Stimulated activated CD4-positive, alpha-beta T cell treated with anti-CD3 and anti-CD28 coated beads, Interleukin-1b, Interleukin-23, amount 100 ng/mL, for 4 hours (primary cell): Measurements from ENCODE around the gene BTBD10.

Experiments used
- DNase-seq, 2 donors: peaks; one replicate each; pipeline ENCODE4 v3.0.0-alpha.2; 2020; ENCODE audit warnings: low read depth in 2 of 2

The BTBD10 gene

GRCh38 chr11:13375798-13376197 lies 87.2 kb downstream of the BTBD10 start:
- no peak for DNase-seq

DNA sequence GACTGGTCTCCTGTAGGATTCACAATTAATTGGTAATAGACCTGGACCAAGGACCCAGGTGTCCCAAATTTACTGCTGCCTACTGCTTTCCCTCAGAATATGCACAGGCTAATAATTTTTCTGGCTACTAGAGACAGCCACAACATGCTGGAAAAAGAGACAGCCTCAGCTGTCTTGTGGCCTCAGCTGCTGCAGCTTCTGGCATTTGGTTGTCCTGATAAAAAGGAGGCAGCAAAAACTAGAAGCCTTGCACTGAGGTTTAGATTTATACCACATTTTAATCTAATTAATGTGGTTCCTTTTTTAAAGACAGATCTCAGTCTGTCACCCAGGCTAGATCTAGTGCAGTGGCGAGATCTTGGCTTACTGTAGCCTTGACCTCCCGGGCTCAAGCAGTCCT lies 89.8 kb downstream of the BTBD10 start:
- DNase-seq = no peak

DNA sequence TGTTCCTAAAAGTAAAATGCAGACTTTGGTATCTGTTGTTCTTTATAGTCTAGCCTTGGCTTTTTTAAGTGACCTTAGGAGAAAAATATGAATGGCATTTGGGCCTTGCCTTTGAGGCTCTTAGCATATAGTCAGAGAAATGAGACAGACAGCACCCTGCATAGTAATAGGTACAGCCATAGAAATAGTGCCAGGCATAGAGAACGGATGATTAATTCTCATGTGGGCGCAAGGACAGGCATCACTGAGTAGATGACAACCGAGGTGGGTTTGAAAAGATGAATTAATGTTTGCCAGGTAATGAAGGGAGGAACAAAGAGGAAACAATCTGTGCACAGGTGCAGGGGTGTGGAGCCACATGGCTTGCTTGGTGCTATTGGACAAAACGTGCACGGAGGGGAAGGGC lies 95.0 kb downstream of the BTBD10 start:
- DNase-seq = no peak

DNA sequence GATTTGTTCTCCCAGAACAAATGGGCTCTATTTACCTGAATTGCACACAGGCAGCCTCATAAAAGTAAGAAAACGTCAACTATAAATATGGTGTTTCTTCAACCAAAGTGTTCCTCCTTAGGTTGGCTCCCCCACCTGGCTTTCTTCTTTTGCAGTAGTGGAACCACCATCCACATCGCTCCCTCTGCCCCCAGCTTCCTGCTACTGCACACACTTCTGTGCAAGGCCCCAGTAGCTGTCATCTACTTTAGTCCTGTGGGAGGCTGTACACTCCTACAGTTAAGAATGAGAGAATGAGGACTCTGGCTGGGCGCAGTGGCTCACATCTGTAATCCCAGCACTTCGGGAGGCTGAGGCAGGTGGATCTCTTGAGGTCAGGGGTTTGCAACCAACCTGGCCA lies 95.9 kb downstream of the BTBD10 start:
- DNase-seq = no peak

DNA sequence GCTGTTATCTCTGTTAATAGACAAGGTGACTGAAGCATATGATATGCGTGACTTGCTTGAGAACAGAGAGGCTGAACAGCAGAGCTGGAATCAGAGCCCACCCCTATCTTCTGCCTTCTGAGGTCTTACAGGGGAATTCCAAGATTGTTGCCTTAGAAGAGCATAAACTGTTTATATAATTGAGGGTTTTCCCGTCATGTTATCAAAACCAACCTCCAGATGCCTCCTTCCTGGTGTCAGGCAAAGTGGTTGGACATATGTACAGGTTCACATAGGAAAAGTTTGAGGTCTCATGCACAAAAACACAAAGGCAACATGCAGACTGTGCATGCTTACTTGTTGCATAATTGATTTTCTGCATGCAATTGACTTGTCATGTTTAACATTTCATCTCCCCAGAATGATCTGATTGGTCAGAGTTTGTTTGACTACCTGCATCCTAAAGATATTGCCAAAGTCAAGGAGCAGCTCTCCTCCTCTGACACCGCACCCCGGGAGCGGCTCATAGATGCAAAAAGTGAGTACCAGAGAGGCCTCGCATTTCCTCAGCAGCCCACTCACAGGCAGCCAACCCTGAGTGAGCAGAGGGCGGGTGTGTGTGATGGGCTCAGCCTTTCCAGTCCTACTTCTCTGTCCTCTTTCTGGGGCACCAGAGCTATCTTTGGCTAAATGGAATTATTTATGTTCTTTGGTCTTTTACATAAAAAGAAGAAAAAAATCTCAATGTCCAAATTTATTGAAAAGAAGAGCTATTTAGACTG lies 96.6 kb downstream of the BTBD10 start:
- DNase-seq = no peak

DNA sequence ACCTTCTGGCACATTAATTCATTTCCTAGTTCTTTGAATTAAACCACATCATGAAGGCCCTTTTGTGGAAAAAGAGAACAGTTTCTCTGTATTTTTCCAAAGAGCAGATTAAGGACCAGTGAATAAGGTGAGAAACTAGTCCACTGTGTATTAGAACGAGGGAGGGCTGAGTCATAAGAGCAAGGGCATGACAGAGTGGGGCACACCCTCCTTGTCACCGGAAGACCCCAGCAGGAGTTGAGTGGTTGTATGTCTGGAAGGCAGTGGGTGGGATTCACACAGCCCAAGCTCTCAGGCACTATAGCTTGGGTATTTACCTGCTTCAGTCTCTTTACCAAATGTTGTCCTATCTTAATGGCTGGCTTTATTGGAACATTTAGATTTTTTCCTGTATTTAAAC lies 98.6 kb downstream of the BTBD10 start:
- no peak for DNase-seq

- no peak for DNase-seq
Measured at GRCh38 chr11:13362596-13363109, 100.4 kb downstream of the BTBD10 start.

- no peak for DNase-seq
Measured at GRCh38 chr11:13358596-13359270, 104.3 kb downstream of the BTBD10 start.

DNA sequence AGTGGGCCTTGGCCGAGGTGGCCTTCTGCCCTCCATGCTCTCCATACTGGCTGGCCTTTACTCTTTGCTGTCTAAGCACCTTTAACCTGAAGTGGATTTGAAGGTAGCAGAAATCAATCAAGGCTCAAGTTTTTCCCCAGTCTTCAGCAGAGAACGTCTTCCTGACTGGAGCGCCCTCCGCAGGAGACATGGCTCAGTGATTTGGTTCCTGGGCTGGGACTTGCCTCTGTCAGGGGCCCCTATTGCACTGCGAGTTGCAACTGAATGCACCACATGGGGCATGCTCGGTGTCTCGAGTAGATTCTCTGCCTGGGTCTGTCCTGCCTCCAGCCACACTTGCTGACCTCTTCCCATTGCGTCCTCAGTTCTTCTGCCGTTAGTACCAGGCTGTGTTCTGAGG lies 105.8 kb downstream of the BTBD10 start:
- DNase-seq = no peak

DNA sequence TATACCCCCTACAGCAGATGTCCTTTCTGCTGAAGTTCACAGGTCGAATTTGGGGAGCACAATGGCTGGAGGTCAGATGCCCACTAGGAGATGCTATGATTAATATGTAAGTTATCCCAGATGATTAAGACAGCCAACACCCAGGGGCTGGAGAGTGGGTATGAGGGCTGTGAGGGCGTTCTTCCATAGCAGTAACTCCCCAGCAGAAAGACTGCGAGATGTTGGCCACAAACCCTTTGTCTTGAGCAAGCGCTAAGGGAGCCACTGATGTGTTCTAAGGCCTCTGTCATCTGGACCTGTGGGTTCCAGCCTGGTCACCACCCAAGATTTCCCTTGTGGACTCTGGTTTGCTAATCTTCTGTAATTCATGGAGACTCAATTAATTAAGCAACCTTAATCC lies 107.8 kb downstream of the BTBD10 start:
- no peak for DNase-seq

GRCh38 chr11:13354335-13354734 lies 108.7 kb downstream of the BTBD10 start:
- no peak for DNase-seq

- DNase-seq = no peak
Measured at GRCh38 chr11:13352711-13353110, 110.3 kb downstream of the BTBD10 start.

DNA sequence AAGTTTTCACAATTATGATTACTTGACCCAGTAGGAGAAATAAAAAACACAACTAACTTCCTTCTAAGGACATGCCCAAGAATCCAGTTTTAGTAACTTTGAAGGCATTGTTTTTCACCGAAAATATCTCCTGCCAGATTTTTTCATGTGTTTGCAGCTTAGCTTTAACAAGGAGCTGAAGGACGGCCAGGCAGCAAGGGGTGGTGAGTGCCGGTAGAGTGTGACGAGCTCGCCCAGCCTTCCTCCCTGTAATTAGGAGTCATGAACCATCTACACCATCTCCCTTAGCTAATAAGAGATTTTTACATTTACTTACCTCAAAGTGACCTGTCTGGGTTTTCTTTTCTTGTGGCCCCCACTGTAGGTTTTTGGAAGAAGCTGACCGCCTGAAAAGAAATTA lies 113.4 kb downstream of the BTBD10 start:
- DNase-seq = no peak

- no peak for DNase-seq
Measured at GRCh38 chr11:13349046-13349445, 114.0 kb downstream of the BTBD10 start.

DNA sequence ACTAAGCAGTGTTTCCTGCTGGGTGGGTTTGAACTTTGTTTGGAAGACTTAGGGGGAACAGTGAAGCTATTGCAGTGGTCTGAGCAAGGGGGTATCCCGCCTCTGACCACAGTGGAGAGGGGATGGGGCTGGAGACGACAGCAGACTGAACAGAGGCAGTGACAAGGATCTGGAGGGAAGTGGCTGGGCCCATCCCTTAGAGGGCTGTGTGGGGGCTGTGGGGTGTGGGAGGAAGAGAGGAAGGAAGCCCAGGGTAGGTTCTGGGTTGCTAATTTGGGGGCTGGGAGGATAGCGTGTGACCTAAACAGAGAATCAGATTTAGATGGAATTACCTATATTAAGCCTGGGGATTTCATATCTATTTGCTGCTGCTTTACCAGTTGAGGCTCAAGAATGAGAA lies 114.7 kb downstream of the BTBD10 start:
- DNase-seq = no peak

- DNase-seq = no peak
Measured at GRCh38 chr11:13347901-13348300, 115.1 kb downstream of the BTBD10 start.

DNA sequence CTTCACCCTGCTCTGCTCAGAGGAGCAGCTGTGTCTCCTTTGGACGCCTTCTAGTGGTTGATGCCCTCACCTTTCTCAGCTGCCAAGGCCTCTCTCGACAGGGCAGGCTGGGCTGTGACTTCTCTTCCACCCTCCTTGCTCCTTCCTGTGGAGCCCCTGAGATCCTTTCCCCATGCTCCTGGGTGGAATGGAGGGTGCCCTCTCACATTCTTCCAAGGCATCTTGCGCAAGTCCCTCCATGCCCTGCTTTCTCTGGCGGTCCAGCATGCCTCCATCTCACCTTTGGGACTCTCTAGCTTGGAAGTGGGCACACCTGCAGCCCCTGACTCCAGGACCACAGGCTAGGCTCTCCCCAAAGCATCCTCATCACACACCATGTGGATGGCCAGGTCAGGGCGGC lies 116.6 kb downstream of the BTBD10 start:
- no peak for DNase-seq

GRCh38 chr11:13344818-13345217 lies 118.2 kb downstream of the BTBD10 start:
- DNase-seq = no peak

GRCh38 chr11:13343931-13344717 lies 118.9 kb downstream of the BTBD10 start:
- peak; percentile 48 to 60 for DNase-seq

- no peak for DNase-seq
Measured at GRCh38 chr11:13343067-13343466, 120.0 kb downstream of the BTBD10 start.

- DNase-seq = no peak
Measured at GRCh38 chr11:13341026-13341425, 122.0 kb downstream of the BTBD10 start.
